Panc1 (cell line): Measurements from ENCODE around the gene SLC9A9.

Source experiments
- CTCF ChIP-seq: fragments of 450-650 bp; IDR thresholded peaks from 2 replicates; pipeline ENCODE4 v1.5.1; 2017; ENCODE audit warnings: mild to moderate bottlenecking
- POLR2AphosphoS5 ChIP-seq: IDR thresholded peaks from 2 replicates; pipeline ENCODE4 v1.6.1; 2012; ENCODE audit warnings: mild to moderate bottlenecking, low read depth, low read length, moderate library complexity
- REST ChIP-seq, 2 experiments: IDR thresholded peaks; 2 replicates each; pipeline ENCODE4 v1.6.1; 2011 to 2012; ENCODE audit warnings: low read depth in 2 of 2, control low read depth in 1 of 2, low read length in 1 of 2, mild to moderate bottlenecking in 1 of 2, moderate library complexity in 1 of 2; ENCODE audit not compliant: insufficient read depth in 1 of 2
- SIN3A ChIP-seq: IDR thresholded peaks from 2 replicates; pipeline ENCODE4 v1.6.1; 2012; ENCODE audit warnings: low read depth, mild to moderate bottlenecking, low read length, moderate library complexity, borderline replicate concordance; ENCODE audit not compliant: insufficient read depth
- TCF7L2 ChIP-seq: IDR thresholded peaks from 2 replicates; pipeline ENCODE4 v1.6.1; 2011; ENCODE audit warnings: mild to moderate bottlenecking, low read depth, low read length, inconsistent platforms

GRCh38 chr3:143634427-143634826 is 213.8 kb downstream of the SLC9A9 start:
- TF ChIP-seq CTCF (no peak), REST (IDR thresholded peaks at IDR 0.05; ENCODE audit: insufficient read depth in 1 of 2, low read depth in 2 of 2, low read length in 1 of 2) (no peak), POLR2AphosphoS5 (no peak), SIN3A (no peak), TCF7L2 (no peak)
